B cell (primary cell): ENCODE data around the gene RBM6. TPM values are rescaled to one million over a fixed set of nuclear protein-coding genes. Genes with fewer than 3 reads are reported as not detected.

Source experiments
- ATAC-seq: fragments of 200-7000 bp; cut with Tn5 transposase; one replicate; pipeline ENCODE4 v1.10.0; 2021; ENCODE audit warnings: low read depth, mild to moderate bottlenecking, moderate number of reproducible peaks, moderate library complexity
- CTCF ChIA-PET: fragments of 350-600 bp; sonication (Branson Sonifier 250); formaldehyde crosslinking; loops from one replicate; lab custom pipeline; 2021; ENCODE audit warnings: antibody characterized with exemption, inconsistent platforms; lab: Charles Lee
- POLR2A ChIA-PET: fragments of 350-600 bp; sonication (Branson Sonifier 250); formaldehyde crosslinking; loops from one replicate; lab custom pipeline; 2021; ENCODE audit warnings: antibody characterized with exemption; lab: Charles Lee
- DNase-seq: peaks from one replicate; pipeline ENCODE4 v3.0.0; 2013
- H2AFZ ChIP-seq: 2 replicates; pipeline ENCODE4 v1.6.1; 2012; ENCODE audit warnings: mild to moderate bottlenecking, low read depth, low read length; ENCODE audit not compliant: insufficient read depth, poor library complexity, severe bottlenecking
- H3K27ac ChIP-seq, 2 donors: 1 replicate in 1 of 2; 2 replicates in 1 of 2; pipeline ENCODE4 v1.5.1; 2012 to 2013; ENCODE audit warnings: low read length in 2 of 2, mild to moderate bottlenecking in 2 of 2, moderate library complexity in 1 of 2
- H3K27me3 ChIP-seq, 4 experiments: fragments of 200-600 bp in 1 of 4; sonication (generic) in 1 of 4; replicated peaks in 1 of 4; 1 replicate in 2 of 4; 2 replicates in 2 of 4; pipeline versions ENCODE4 v1.6.1 to v1.7.0; 2013 to 2016; ENCODE audit warnings: low read length in 3 of 4, mild to moderate bottlenecking in 2 of 4, mixed read lengths in 1 of 4, moderate library complexity in 1 of 4; ENCODE audit not compliant: insufficient read depth in 4 of 4, control insufficient read depth in 3 of 4; ENCODE audit errors: control extremely low read depth in 1 of 4
- H3K36me3 ChIP-seq, 2 experiments: replicated peaks in 1 of 2; 1 replicate in 1 of 2; 2 replicates in 1 of 2; pipeline versions ENCODE4 v1.6.1 to v1.7.1; 2013; ENCODE audit warnings: low read length in 1 of 2; ENCODE audit not compliant: insufficient read depth in 2 of 2, control insufficient read depth in 1 of 2; ENCODE audit errors: control extremely low read depth in 1 of 2, extremely low read depth in 1 of 2
- H3K4me1 ChIP-seq, 2 donors: fragments of 200-600 bp in 1 of 2; sonication (generic) in 1 of 2; 1 replicate in 1 of 2; 2 replicates in 1 of 2; pipeline versions ENCODE4 v1.5.1 to v1.6.1; 2013 to 2017; ENCODE audit warnings: low read length in 2 of 2; ENCODE audit not compliant: control insufficient read depth in 2 of 2, insufficient read depth in 2 of 2
- H3K4me2 ChIP-seq: replicated peaks from 2 replicates; pipeline ENCODE3; 2012; ENCODE audit warnings: mild to moderate bottlenecking, low read depth, low read length; ENCODE audit not compliant: poor library complexity, severe bottlenecking
- H3K4me3 ChIP-seq, 5 experiments: fragments of 200-600 bp in 1 of 5; sonication (generic) in 1 of 5; 1 replicate in 3 of 5; 2 replicates in 2 of 5; pipeline versions ENCODE4 v1.5.1 to v1.7.0; 2011 to 2016; ENCODE audit warnings: low read length in 4 of 5, mild to moderate bottlenecking in 4 of 5, low read depth in 2 of 5, control low read depth in 1 of 5, moderate library complexity in 1 of 5; ENCODE audit not compliant: insufficient read depth in 1 of 5; ENCODE audit errors: control extremely low read depth in 1 of 5, extremely low read depth in 1 of 5
- H3K79me2 ChIP-seq: fragments of 200-600 bp; sonication (generic); one replicate; pipeline ENCODE4 v1.6.0; 2016; ENCODE audit warnings: low read length; ENCODE audit not compliant: control insufficient read depth, insufficient read depth
- H3K9ac ChIP-seq: fragments of 200-600 bp; sonication (generic); 2 replicates; pipeline ENCODE4 v1.6.1; 2017; ENCODE audit warnings: mild to moderate bottlenecking, low read length, moderate library complexity
- H3K9me3 ChIP-seq, 3 donors: one replicate each; pipeline versions ENCODE4 v1.6.1 to v1.7.1; 2013; ENCODE audit warnings: low read length in 2 of 3; ENCODE audit not compliant: control insufficient read depth in 2 of 3, insufficient read depth in 1 of 3; ENCODE audit errors: control extremely low read depth in 1 of 3
- H4K20me1 ChIP-seq: 2 replicates; pipeline ENCODE4 v1.6.0; 2012; ENCODE audit warnings: mild to moderate bottlenecking, low read length; ENCODE audit not compliant: insufficient read depth, control insufficient read depth, poor library complexity, severe bottlenecking
- H3K27ac Mint-ChIP-seq: one replicate; pipeline ENCODE4 v1.8.0; 2021; ENCODE audit warnings: mixed read lengths
- H3K27me3 Mint-ChIP-seq: one replicate; pipeline ENCODE4 v1.8.0; 2021; ENCODE audit warnings: mixed read lengths
- H3K4me1 Mint-ChIP-seq: one replicate; pipeline ENCODE4 v1.8.0; 2021; ENCODE audit warnings: mixed read lengths
- H3K4me3 Mint-ChIP-seq: one replicate; pipeline ENCODE4 v1.8.0; 2021; ENCODE audit warnings: mixed read lengths
- H3K9me3 Mint-ChIP-seq: one replicate; pipeline ENCODE4 v1.8.0; 2022; ENCODE audit warnings: mixed read lengths; ENCODE audit not compliant: insufficient read depth
- CTCF ChIP-seq: fragments of 200-600 bp; IDR thresholded peaks from one replicate; pipeline ENCODE4 v1.8.0; 2022; ENCODE audit warnings: antibody characterized with exemption, mild to moderate bottlenecking
- EZH2 ChIP-seq: IDR thresholded peaks from 2 replicates; pipeline ENCODE4 v1.6.1; 2012; ENCODE audit warnings: borderline replicate concordance, low read depth, mild to moderate bottlenecking, moderate library complexity, low read length; ENCODE audit not compliant: insufficient read depth, poor library complexity, severe bottlenecking
- WGBS: methylation state at CpG from one replicate; pipeline ENCODE4 v1.1.5; 2013; ENCODE audit warnings: missing lambda C conversion rate; ENCODE audit not compliant: insufficient coverage; 5-methylcytosine and 5-hydroxymethylcytosine counted together
- intact Hi-C: fragments of 100-400 bp; cut with micrococcal nuclease; formaldehyde crosslinking; loops from one replicate; pipeline ENCODE4 v1.10.0; 2022
- polyA plus RNA-seq: library from polyadenylated mRNA; depleted of rRNA; stranded (reverse); fragments of >200 nt; gene quantifications from 2 replicates; pipeline ENCODE4 v1.2.3, GENCODE V29; 2012
- total RNA-seq, 2 donors: library from RNA; stranded (reverse); fragments of 120-200 nt in 1 of 2; gene quantifications; 1 replicate in 1 of 2; 2 replicates in 1 of 2; pipeline versions ENCODE4 v1.2.3 to v1.2.4, GENCODE V29; 2013 to 2022

The RBM6 gene
- total and polyA plus RNA-seq, 2 donors (not counting 1 experiment from before 2014, with no cell fraction given), result 223 to 285 TPM

GRCh38 chr3:49910409-49911123, 29.4 kb upstream of the RBM6 start:
- Histone ChIP-seq H3K4me3 (no peak overlapping the region), H3K79me2 (no peaks in the 10 kb centered on the region), H3K9ac (no peak overlapping the region), H3K27me3 (no peaks in the 10 kb centered on the region), H2AFZ (no peak overlapping the region), H4K20me1 (no peaks in the 10 kb centered on the region), H3K27ac (no peak overlapping the region), H3K36me3 (peaks cover 0 to 6% of the 10 kb centered on the region in 2 experiments), H3K4me2 (no peak overlapping the region), H3K4me1 (peaks cover 11 to 13% of the 10 kb centered on the region in 2 donors), H3K9me3 (no peaks in the 10 kb centered on the region)
- no peaks in the 10 kb centered on the region for H3K9me3 Mint-ChIP-seq
- WGBS, result 94% methylated on average over 42 of the region's 48 CpGs
- H3K4me1 Mint-ChIP-seq, result peaks cover 15% of the 10 kb centered on the region
- no peak for TF ChIP-seq CTCF
- TF ChIP-seq EZH2, result no peak
- H3K27me3 Mint-ChIP-seq, result no peaks in the 10 kb centered on the region
- no peak overlapping the region for H3K27ac Mint-ChIP-seq
- ATAC-seq, result no peak
- DNase-seq, result no peak
- no peak overlapping the region for H3K4me3 Mint-ChIP-seq
- intact Hi-C loops, result no loop called here
- CTCF ChIA-PET, result no interaction called here
- POLR2A ChIA-PET, result interaction anchor here (0.5 kb wide), 1 partner anchor 191 kb away, joined by 7 read pairs; no protein-coding TSS in a partner anchor

GRCh38 chr3:49911124-49911420, 28.9 kb upstream of the RBM6 start:
- Histone ChIP-seq H3K9ac (no peak overlapping the region), H3K27ac (no peak overlapping the region), H3K36me3 (peaks cover 0 to 6% of the 10 kb centered on the region in 2 experiments), H3K4me2 (no peak overlapping the region), H3K9me3 (no peaks in the 10 kb centered on the region), H2AFZ (no peak overlapping the region), H3K4me1 (peaks cover 7% of the 10 kb centered on the region in 2 donors), H3K79me2 (no peaks in the 10 kb centered on the region), H3K4me3 (no peak overlapping the region), H4K20me1 (no peaks in the 10 kb centered on the region), H3K27me3 (no peaks in the 10 kb centered on the region)
- ATAC-seq (no peak), DNase-seq (no peak)
- no peaks in the 10 kb centered on the region for H3K27me3 Mint-ChIP-seq
- ChIA-PET CTCF (no interaction called here), POLR2A (interaction anchor here (0.5 kb wide), 1 partner anchor 191 kb away, joined by 7 read pairs; no protein-coding TSS in a partner anchor)
- H3K9me3 Mint-ChIP-seq, result no peaks in the 10 kb centered on the region
- H3K4me1 Mint-ChIP-seq, result peaks cover 9% of the 10 kb centered on the region
- WGBS, result no CpG with 5 or more reads among the region's 2 CpGs
- H3K27ac Mint-ChIP-seq, result no peak overlapping the region
- H3K4me3 Mint-ChIP-seq, result no peak overlapping the region
- intact Hi-C loops, result no loop called here
- TF ChIP-seq CTCF, result no peak
- no peak for TF ChIP-seq EZH2
